Duodenal mucosa (tissue), 2 donors: Measurements from ENCODE around the gene MEX3C.

Experiments
- H3K27ac ChIP-seq: one replicate; pipeline ENCODE4 v1.7.0; 2013; ENCODE audit warnings: low read depth, low read length
- H3K27me3 ChIP-seq, 2 donors: one replicate each; pipeline ENCODE4 v1.7.0; 2013; ENCODE audit warnings: low read length in 2 of 2, control low read depth in 1 of 2; ENCODE audit not compliant: insufficient read depth in 2 of 2, control insufficient read depth in 1 of 2
- H3K36me3 ChIP-seq, 2 donors: one replicate each; pipeline ENCODE4 v1.7.0; 2013; ENCODE audit warnings: low read length in 2 of 2, control low read depth in 1 of 2; ENCODE audit not compliant: insufficient read depth in 2 of 2, control insufficient read depth in 1 of 2
- H3K4me1 ChIP-seq, 2 donors: one replicate each; pipeline ENCODE4 v1.7.0; 2013; ENCODE audit warnings: low read length in 2 of 2, control low read depth in 1 of 2; ENCODE audit not compliant: insufficient read depth in 2 of 2, control insufficient read depth in 1 of 2
- H3K4me3 ChIP-seq, 2 donors: one replicate each; pipeline ENCODE4 v1.7.0; 2013; ENCODE audit warnings: low read length in 2 of 2, low read depth in 1 of 2
- H3K9ac ChIP-seq, 2 donors: one replicate each; pipeline ENCODE4 v1.7.0; 2013; ENCODE audit warnings: low read length in 2 of 2, low read depth in 1 of 2
- H3K9me3 ChIP-seq, 2 donors: one replicate each; pipeline ENCODE4 v1.7.0; 2013; ENCODE audit warnings: low read length in 2 of 2, control low read depth in 1 of 2; ENCODE audit not compliant: control insufficient read depth in 1 of 2

MEX3C gene

DNA sequence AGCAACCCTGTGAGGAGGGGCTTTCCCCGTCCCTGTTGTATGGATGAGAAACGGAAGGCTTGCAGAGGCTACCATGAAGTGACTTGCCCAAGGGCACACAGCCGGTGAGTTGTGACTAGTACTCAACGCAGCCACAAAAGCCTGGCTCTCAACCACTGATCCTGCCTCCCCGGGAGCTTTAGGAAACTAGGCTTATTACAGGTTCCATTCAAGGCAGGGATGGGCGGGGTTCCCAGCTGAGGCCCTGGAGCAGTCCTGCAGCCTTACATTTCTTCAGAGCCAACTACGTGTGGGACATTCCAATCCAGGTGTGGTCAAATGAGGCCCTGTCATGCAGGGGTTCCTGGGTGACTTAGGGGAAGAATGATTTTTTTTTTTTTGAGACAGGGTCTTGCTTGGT lies 59.6 kb downstream of the MEX3C start:
- H3K4me1 ChIP-seq: no peaks in the 10 kb centered on the region
- no peak overlapping the region for H3K9ac ChIP-seq
- no peak overlapping the region for H3K27ac ChIP-seq
- H3K27me3 ChIP-seq: peaks cover 0 to under 1% of the 10 kb centered on the region in 2 donors
- H3K36me3 ChIP-seq: no peaks in the 10 kb centered on the region
- H3K4me3 ChIP-seq: no peak overlapping the region
- H3K9me3 ChIP-seq: no peaks in the 10 kb centered on the region

- H3K9me3 ChIP-seq: no peaks in the 10 kb centered on the region
- peaks cover 0 to 2% of the 10 kb centered on the region in 2 donors for H3K27me3 ChIP-seq
- no peak overlapping the region for H3K27ac ChIP-seq
- H3K9ac ChIP-seq: no peak overlapping the region
- no peaks in the 10 kb centered on the region for H3K4me1 ChIP-seq
- H3K36me3 ChIP-seq: no peaks in the 10 kb centered on the region
- H3K4me3 ChIP-seq: no peak overlapping the region
Measured at GRCh38 chr18:51137026-51137729, 60.3 kb downstream of the MEX3C start.

DNA sequence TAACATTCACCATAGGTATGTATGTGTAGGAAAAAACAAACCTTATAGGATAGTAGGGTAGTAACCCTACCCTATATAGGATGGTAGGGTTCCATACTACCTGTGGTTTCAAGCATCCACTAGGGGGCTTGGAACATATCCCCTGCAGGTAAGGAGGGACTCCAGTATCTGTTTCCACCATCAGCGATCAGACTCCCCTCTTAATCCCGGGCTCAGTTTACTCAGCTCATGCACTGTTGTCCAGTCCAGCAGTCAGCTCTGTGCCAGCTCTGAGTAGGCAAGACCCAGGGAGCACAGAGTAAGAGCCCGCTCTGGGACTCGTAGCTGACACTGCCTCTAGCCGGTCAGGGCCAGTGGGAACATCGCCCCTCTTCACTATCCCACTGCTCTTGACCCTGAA lies 61.7 kb downstream of the MEX3C start:
- no peaks in the 10 kb centered on the region for H3K36me3 ChIP-seq
- no peaks in the 10 kb centered on the region for H3K4me1 ChIP-seq
- no peak overlapping the region for H3K27ac ChIP-seq
- no peak overlapping the region for H3K9ac ChIP-seq
- H3K9me3 ChIP-seq: no peaks in the 10 kb centered on the region
- H3K4me3 ChIP-seq: no peak overlapping the region
- H3K27me3 ChIP-seq: peaks cover 0 to 2% of the 10 kb centered on the region in 2 donors

GRCh38 chr18:51135364-51135763 lies 62.1 kb downstream of the MEX3C start:
- Histone ChIP-seq H3K27ac (no peak overlapping the region), H3K36me3 (no peaks in the 10 kb centered on the region), H3K4me3 (no peak overlapping the region), H3K27me3 (peaks cover 0 to 2% of the 10 kb centered on the region in 2 donors), H3K9ac (no peak overlapping the region), H3K4me1 (no peaks in the 10 kb centered on the region), H3K9me3 (no peaks in the 10 kb centered on the region)

- Histone ChIP-seq H3K27ac (no peak overlapping the region), H3K9me3 (no peaks in the 10 kb centered on the region), H3K4me3 (no peak overlapping the region), H3K36me3 (no peaks in the 10 kb centered on the region), H3K4me1 (no peaks in the 10 kb centered on the region), H3K27me3 (peaks cover 0 to 2% of the 10 kb centered on the region in 2 donors), H3K9ac (no peak overlapping the region)
Measured at GRCh38 chr18:51134721-51135120, 62.8 kb downstream of the MEX3C start.

- no peak overlapping the region for H3K9ac ChIP-seq
- no peaks in the 10 kb centered on the region for H3K36me3 ChIP-seq
- no peaks in the 10 kb centered on the region for H3K9me3 ChIP-seq
- no peaks in the 10 kb centered on the region for H3K4me1 ChIP-seq
- peaks cover 0 to 2% of the 10 kb centered on the region in 2 donors for H3K27me3 ChIP-seq
- no peak overlapping the region for H3K4me3 ChIP-seq
- H3K27ac ChIP-seq: no peak overlapping the region
Measured at GRCh38 chr18:51133580-51134160, 63.8 kb downstream of the MEX3C start.

DNA sequence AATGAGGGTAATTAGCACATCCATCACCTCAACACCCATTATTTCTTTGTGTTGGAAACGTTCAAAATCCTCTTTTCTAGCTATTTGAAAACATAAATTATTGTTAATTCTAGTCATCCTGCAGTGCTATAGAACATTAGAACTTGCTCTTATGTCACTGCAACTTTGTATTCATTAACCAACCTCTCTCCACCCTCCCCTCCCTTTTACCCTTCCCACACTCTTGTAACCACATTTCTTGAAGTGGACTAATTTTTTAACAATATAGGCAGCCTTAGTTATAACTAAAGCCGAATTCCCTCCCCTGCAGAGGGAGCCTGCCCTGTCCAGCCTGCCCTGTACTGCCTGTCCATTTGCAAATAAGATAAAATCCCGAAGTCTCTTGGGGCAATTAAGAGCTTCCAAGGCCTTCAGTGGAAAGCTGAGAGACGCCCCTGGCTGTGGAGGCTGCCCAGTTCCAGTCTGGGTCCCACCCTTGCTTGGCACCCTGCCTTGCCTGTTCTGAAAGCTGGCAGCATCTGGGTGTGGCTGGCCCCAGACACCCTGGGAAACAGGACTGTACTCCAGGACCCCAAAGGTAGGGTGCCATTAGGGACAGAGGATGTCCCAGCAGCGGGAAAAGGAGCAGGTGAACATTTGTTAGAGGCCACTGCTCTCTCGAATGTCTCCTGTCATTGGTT lies 65.1 kb downstream of the MEX3C start:
- Histone ChIP-seq H3K4me1 (no peaks in the 10 kb centered on the region), H3K36me3 (no peaks in the 10 kb centered on the region), H3K27ac (no peak overlapping the region), H3K9ac (no peak overlapping the region), H3K9me3 (no peaks in the 10 kb centered on the region), H3K4me3 (no peak overlapping the region), H3K27me3 (peaks cover 0 to 2% of the 10 kb centered on the region in 2 donors)

GRCh38 chr18:51128533-51128932 lies 68.9 kb downstream of the MEX3C start:
- no peak overlapping the region for H3K27ac ChIP-seq
- H3K27me3 ChIP-seq: peaks cover 0 to 2% of the 10 kb centered on the region in 2 donors
- no peak overlapping the region for H3K9ac ChIP-seq
- no peaks in the 10 kb centered on the region for H3K36me3 ChIP-seq
- no peaks in the 10 kb centered on the region for H3K4me1 ChIP-seq
- H3K9me3 ChIP-seq: no peaks in the 10 kb centered on the region
- H3K4me3 ChIP-seq: no peak overlapping the region

DNA sequence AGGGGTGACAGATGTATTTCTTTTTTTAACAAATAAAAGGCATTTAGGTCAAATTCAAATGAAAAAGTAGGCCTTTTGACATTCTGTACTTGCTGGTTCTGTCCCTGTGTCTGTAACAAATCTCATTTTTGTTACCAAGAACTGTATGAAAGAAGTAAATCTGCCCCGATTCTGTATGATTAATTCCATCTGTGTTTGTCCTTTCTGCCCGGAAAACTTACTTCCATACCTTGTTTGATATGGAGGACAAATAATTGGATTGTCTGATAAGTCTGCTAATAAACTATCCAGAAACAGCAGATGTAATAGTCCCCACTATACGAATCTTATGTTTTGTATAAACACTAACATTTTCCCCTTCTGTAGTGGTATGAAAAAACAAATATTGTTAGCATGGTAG lies 69.8 kb downstream of the MEX3C start:
- Histone ChIP-seq H3K36me3 (no peaks in the 10 kb centered on the region), H3K27me3 (no peaks in the 10 kb centered on the region), H3K4me3 (no peak overlapping the region), H3K9me3 (no peaks in the 10 kb centered on the region), H3K4me1 (no peaks in the 10 kb centered on the region), H3K9ac (no peak overlapping the region), H3K27ac (no peak overlapping the region)

DNA sequence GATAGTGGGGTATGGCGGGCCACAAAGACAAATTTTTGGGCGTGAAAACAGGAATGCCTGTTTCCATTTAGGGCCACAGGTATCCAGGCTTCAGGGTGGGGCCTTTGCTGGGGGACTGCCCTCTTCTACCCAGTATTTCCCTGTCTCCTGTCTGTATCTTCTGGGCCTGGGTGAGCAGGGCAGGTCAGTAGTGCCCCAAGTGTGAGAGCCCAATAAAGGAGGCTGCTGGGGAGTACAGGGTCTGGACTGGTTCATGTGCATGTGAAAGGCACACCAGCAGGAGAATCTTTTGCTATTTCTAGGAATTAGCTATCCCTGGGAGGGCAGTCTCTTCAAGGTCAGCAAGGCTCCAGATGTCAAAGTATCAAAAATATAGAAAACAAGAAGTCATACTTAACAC lies 71.5 kb downstream of the MEX3C start:
- Histone ChIP-seq H3K27ac (no peak overlapping the region), H3K9me3 (no peaks in the 10 kb centered on the region), H3K27me3 (no peaks in the 10 kb centered on the region), H3K4me1 (no peaks in the 10 kb centered on the region), H3K36me3 (no peaks in the 10 kb centered on the region), H3K9ac (no peak overlapping the region), H3K4me3 (no peak overlapping the region)
